ENCODE measurements around the gene PHGDH. TPM values are rescaled to one million over a fixed set of nuclear protein-coding genes. Genes with fewer than 3 reads are reported as not detected.

The PHGDH gene
- total and polyA plus RNA-seq, 9 of the 15 experiments (the other 6 are each of a cell fraction or from before 2014, with no cell fraction given), result 6.7 to 84.2 (median 36.2) TPM

GRCh38 chr1:119711804-119712341 lies at the start of gene PHGDH (continued):
- TF ChIP-seq MGA (IDR thresholded peaks at IDR 0.05) (no peak), POLR2H (tag; IDR thresholded peaks at IDR 0.05; ENCODE audit: low read depth) (peak; percentile 90), HOMEZ (CRISPR knock-in tag; IDR thresholded peaks at IDR 0.05) (no peak), SRF (CRISPR knock-in tag; IDR thresholded peaks at IDR 0.05) (0 out of 4 replicates have a peak, but pooled peaks of 1 of the 2 experiments have one; percentile 29), FIP1L1 (IDR thresholded peaks at IDR 0.05; ENCODE audit: low read depth, low read length, poor library complexity, severe bottlenecking) (no peak), NCOR1 (IDR thresholded peaks at IDR 0.05) (no peak), POLR2B (IDR thresholded peaks at IDR 0.05; ENCODE audit: low read depth, partially characterized antibody) (peak; percentile 92), HDAC2 (IDR thresholded peaks at IDR 0.05) (0 out of 2 replicates have a peak, but pooled peaks have one; percentile 6), MTA2 (IDR thresholded peaks at IDR 0.05; ENCODE audit: low read depth) (no peak), KLF13 (tag; IDR thresholded peaks at IDR 0.05; ENCODE audit: borderline replicate concordance, low read depth) (no peak), ZBTB12 (CRISPR knock-in tag; IDR thresholded peaks at IDR 0.05) (no peak), HLTF (IDR thresholded peaks at IDR 0.05) (no peak; the same call in 1 of the 2 replicates), ZNF561 (CRISPR knock-in tag; conservative IDR thresholded peaks at IDR 0.05) (no peak), TAF1 (IDR thresholded peaks at IDR 0.05; ENCODE audit: control insufficient read depth, extremely low read depth, insufficient read depth, low read length, severe bottlenecking) (no peak), POLR2A (conservative IDR thresholded peaks at IDR 0.05) (peak; percentile 67)

Measured in K562 (cell line).